Hepatocyte (in vitro differentiated cells): Measurements from ENCODE around the gene NPM1. TPM values are rescaled to one million over a fixed set of nuclear protein-coding genes. Genes with fewer than 3 reads are reported as not detected.

Experiments used
- DNase-seq: peaks from one replicate; pipeline ENCODE4 v3.0.0-alpha.2; 2016; ENCODE audit warnings: low spot score
- H2AFZ ChIP-seq: fragments of 200-600 bp; sonication (generic); 2 replicates; pipeline ENCODE4 v1.6.0; 2016; ENCODE audit warnings: antibody characterized with exemption, mild to moderate bottlenecking
- H3K27ac ChIP-seq: fragments of 200-600 bp; sonication (generic); 2 replicates; pipeline ENCODE4 v1.5.1; 2016; ENCODE audit warnings: mild to moderate bottlenecking
- H3K27me3 ChIP-seq: fragments of 200-600 bp; sonication (generic); 2 replicates; pipeline ENCODE4 v1.6.1; 2016
- H3K36me3 ChIP-seq: fragments of 200-600 bp; sonication (generic); replicated peaks from 2 replicates; pipeline ENCODE4 v1.5.1; 2016; ENCODE audit warnings: low read depth; ENCODE audit not compliant: insufficient read depth
- H3K4me1 ChIP-seq: fragments of 200-600 bp; sonication (generic); 2 replicates; pipeline ENCODE4 v1.5.1; 2016; ENCODE audit warnings: mild to moderate bottlenecking, moderate library complexity; ENCODE audit not compliant: insufficient read depth
- H3K4me2 ChIP-seq: fragments of 200-600 bp; sonication (generic); 2 replicates; pipeline ENCODE4 v1.6.0; 2016
- H3K4me3 ChIP-seq: fragments of 200-600 bp; sonication (generic); 2 replicates; pipeline ENCODE4 v1.5.1; 2016; ENCODE audit warnings: mild to moderate bottlenecking
- H3K79me2 ChIP-seq: fragments of 200-600 bp; sonication (generic); 2 replicates; pipeline ENCODE4 v1.6.0; 2017; ENCODE audit warnings: mild to moderate bottlenecking
- H3K9me2 ChIP-seq: fragments of 200-600 bp; sonication (generic); replicated peaks from 2 replicates; pipeline ENCODE4 v1.6.0; 2017; ENCODE audit warnings: mild to moderate bottlenecking; ENCODE audit not compliant: insufficient read depth
- H3K9me3 ChIP-seq: fragments of 200-600 bp; sonication (generic); 2 replicates; pipeline ENCODE4 v1.5.1; 2016; ENCODE audit warnings: low read depth, mild to moderate bottlenecking
- H4K20me1 ChIP-seq: fragments of 200-600 bp; sonication (generic); 2 replicates; pipeline ENCODE4 v1.6.0; 2016; ENCODE audit warnings: mild to moderate bottlenecking; ENCODE audit not compliant: insufficient read depth, poor library complexity, severe bottlenecking
- EZH2 ChIP-seq: fragments of 200-600 bp; sonication (generic); IDR thresholded peaks from 2 replicates; pipeline ENCODE4 v1.6.1; 2016; ENCODE audit warnings: antibody characterized with exemption, mild to moderate bottlenecking, borderline replicate concordance
- EZH2phosphoT487 ChIP-seq: fragments of 200-600 bp; sonication (generic); IDR thresholded peaks from one replicate; pipeline ENCODE4 v1.6.1; 2018; ENCODE audit warnings: antibody characterized with exemption, mild to moderate bottlenecking, low read depth, moderate library complexity; ENCODE audit not compliant: unreplicated experiment, severe bottlenecking
- WGBS: methylation state at CpG from one replicate; pipeline ENCODE4 v1.1.6; 2016; ENCODE audit warnings: low lambda C conversion rate; ENCODE audit errors: missing lambda C conversion rate; 5-methylcytosine and 5-hydroxymethylcytosine counted together
- polyA plus RNA-seq: library from polyadenylated mRNA; unstranded; fragments of >200 nt; fragmentation: Nextera tagmentation; extraction: Ambion mirVana; gene quantifications from 2 replicates; pipeline ENCODE4 v1.2.1, GENCODE V29; 2016
- total RNA-seq: library from RNA; depleted of rRNA; stranded (reverse); fragments of >200 nt; gene quantifications from 2 replicates; pipeline ENCODE4 v1.2.3, GENCODE V29; 2014
- TF ChIP-seq, protein P1 (sequence below): fragments of 200-600 bp; sonication (generic); IDR thresholded peaks from 2 replicates; pipeline ENCODE4 v1.5.1; 2016; ENCODE audit warnings: antibody characterized with exemption, mild to moderate bottlenecking; ENCODE audit not compliant: poor library complexity

NPM1 gene
- total and polyA plus RNA-seq, 2 experiments from 2014 or later, result 443 to 1,088 TPM

DNA sequence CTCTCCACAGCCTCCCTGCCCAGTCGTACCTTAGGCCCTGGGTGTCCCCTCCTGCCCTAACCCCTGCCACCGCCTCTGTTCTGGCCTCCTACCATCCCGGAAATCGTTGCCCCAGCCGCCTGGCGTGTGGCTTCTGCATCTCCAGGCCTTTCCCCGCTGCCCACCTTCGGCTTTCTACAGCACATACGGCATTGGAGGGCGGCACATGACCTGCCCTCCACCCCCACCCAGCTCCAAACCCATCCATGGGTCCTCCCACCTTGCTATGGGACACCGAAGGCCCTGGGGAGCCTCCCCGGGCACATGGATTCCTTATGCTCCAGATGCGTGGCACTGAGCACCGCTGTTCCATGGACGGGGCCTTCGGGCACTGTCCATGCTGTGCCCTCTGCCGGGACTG, 63.8 kb downstream of the NPM1 start:
- Histone ChIP-seq H3K9me2 (no peaks in the 10 kb centered on the region), H3K4me1 (peaks cover 19% of the 10 kb centered on the region), H3K4me2 (peak overlapping the region; percentile 90), H3K79me2 (no peaks in the 10 kb centered on the region), H4K20me1 (no peaks in the 10 kb centered on the region), H3K4me3 (no peak overlapping the region), H2AFZ (no peak overlapping the region), H3K36me3 (no peaks in the 10 kb centered on the region), H3K27ac (no peak overlapping the region), H3K27me3 (no peaks in the 10 kb centered on the region), H3K9me3 (no peaks in the 10 kb centered on the region)
- 85% methylated on average over 17 of the region's 17 CpGs for WGBS
- no peak for TF ChIP-seq EZH2phosphoT487
- TF ChIP-seq EZH2, result no peak
- TF ChIP-seq, protein P1, sequence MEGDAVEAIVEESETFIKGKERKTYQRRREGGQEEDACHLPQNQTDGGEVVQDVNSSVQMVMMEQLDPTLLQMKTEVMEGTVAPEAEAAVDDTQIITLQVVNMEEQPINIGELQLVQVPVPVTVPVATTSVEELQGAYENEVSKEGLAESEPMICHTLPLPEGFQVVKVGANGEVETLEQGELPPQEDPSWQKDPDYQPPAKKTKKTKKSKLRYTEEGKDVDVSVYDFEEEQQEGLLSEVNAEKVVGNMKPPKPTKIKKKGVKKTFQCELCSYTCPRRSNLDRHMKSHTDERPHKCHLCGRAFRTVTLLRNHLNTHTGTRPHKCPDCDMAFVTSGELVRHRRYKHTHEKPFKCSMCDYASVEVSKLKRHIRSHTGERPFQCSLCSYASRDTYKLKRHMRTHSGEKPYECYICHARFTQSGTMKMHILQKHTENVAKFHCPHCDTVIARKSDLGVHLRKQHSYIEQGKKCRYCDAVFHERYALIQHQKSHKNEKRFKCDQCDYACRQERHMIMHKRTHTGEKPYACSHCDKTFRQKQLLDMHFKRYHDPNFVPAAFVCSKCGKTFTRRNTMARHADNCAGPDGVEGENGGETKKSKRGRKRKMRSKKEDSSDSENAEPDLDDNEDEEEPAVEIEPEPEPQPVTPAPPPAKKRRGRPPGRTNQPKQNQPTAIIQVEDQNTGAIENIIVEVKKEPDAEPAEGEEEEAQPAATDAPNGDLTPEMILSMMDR, result no peak
- DNase-seq, result no peak

DNA sequence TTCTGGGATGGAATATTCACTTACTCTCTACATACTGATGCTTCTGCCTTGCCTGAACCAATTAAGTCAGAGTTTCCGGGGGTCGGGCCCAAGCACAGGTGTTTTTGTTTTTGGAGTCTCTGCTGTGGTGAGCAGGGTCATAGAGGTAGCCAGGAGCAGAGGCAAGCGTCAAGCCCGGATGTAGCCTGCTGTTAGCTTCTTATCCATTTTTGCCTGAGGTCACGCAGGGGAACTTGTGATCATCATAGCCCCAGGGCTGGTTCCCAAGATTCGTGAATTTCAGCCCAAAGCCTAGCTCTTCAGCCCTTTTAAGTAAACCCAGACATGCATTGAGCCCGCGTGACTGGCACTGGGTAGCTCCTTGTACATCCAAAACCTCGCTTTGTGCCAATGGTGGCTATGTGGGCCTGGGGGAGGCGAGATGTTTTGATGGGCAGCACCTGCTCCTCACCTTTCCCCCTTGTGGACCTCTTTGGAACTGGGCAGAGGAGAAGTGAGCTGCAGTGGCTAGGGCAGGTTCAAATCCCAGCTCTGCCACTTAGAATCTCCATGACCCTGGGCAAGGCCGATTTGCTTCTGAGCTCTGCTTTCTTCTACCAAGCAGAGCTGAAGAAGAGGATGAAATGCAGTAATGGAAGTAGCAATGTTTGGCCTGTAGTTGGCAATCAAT, 65.5 kb downstream of the NPM1 start:
- H3K4me2 ChIP-seq, result no peak overlapping the region
- no peak for DNase-seq
- H3K9me3 ChIP-seq, result no peaks in the 10 kb centered on the region
- no peaks in the 10 kb centered on the region for H3K9me2 ChIP-seq
- H4K20me1 ChIP-seq, result no peaks in the 10 kb centered on the region
- no peak overlapping the region for H3K4me3 ChIP-seq
- peaks cover 19% of the 10 kb centered on the region for H3K4me1 ChIP-seq
- no peaks in the 10 kb centered on the region for H3K27me3 ChIP-seq
- H3K36me3 ChIP-seq, result no peaks in the 10 kb centered on the region
- 87% methylated on average over 11 of the region's 11 CpGs for WGBS
- H3K27ac ChIP-seq, result no peak overlapping the region
- no peaks in the 10 kb centered on the region for H3K79me2 ChIP-seq
- no peak overlapping the region for H2AFZ ChIP-seq
- TF ChIP-seq EZH2 (no peak), EZH2phosphoT487 (no peak)
- TF ChIP-seq, protein P1, result no peak

DNA sequence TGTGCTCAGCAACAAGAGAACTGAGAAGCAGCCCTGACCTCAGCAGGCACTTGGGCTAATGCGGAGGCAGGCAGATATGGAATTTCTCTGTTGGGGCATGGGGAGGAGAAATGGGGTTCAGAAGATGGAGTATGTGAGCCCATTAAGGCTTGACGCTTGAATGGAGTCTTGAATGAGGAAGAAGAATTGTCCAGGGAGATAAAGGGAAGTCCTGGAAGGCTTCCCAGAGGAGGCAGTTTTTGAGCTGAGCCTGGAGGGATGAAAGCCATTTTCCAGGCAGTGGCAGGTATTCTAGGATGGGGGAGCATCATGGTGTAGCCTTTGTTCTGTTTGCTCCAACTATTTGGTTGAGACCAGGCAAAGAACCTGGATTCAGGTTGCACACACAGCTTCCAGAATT, 66.3 kb downstream of the NPM1 start:
- H3K4me2 ChIP-seq, result no peak overlapping the region
- no peaks in the 10 kb centered on the region for H3K79me2 ChIP-seq
- no peak for DNase-seq
- no peaks in the 10 kb centered on the region for H4K20me1 ChIP-seq
- H3K36me3 ChIP-seq, result no peaks in the 10 kb centered on the region
- H2AFZ ChIP-seq, result no peak overlapping the region
- peaks cover 19% of the 10 kb centered on the region for H3K4me1 ChIP-seq
- H3K27ac ChIP-seq, result no peak overlapping the region
- H3K9me2 ChIP-seq, result no peaks in the 10 kb centered on the region
- no peaks in the 10 kb centered on the region for H3K9me3 ChIP-seq
- WGBS, result 97% methylated on average over 2 of the region's 2 CpGs
- no peaks in the 10 kb centered on the region for H3K27me3 ChIP-seq
- H3K4me3 ChIP-seq, result no peak overlapping the region
- TF ChIP-seq, protein P1, result no peak
- TF ChIP-seq EZH2 (no peak), EZH2phosphoT487 (no peak)
